HG02938 (cell line): ENCODE results near the gene MCCC1.

ENCODE experiments used
- ATAC-seq: cut with Tn5 transposase; IDR thresholded peaks from one replicate; pipeline ENCODE4 v1.9.1; 2021; ENCODE audit warnings: mild to moderate bottlenecking, moderate library complexity; ENCODE audit not compliant: unreplicated experiment

Gene MCCC1

GRCh38 chr3:182989566-182989965, 109.7 kb downstream of the MCCC1 start:
- ATAC-seq: no peak

- no peak for ATAC-seq
Observed at GRCh38 chr3:182986021-182986420, 113.3 kb downstream of the MCCC1 start.

- no peak for ATAC-seq
Observed at GRCh38 chr3:182983876-182984275, 115.4 kb downstream of the MCCC1 start.

GRCh38 chr3:182981038-182981380, 118.3 kb downstream of the MCCC1 start:
- ATAC-seq: no peak

- ATAC-seq: peak; percentile 79
Observed at GRCh38 chr3:182980204-182981037, 118.9 kb downstream of the MCCC1 start, which contains the start of gene DCUN1D1. Gene DCUN1D1, minus strand, starts transcription at chr3:182980538. Its CDS starts 49 bp downstream, at chr3:182980489.

- peak; percentile 21 for ATAC-seq
Observed at GRCh38 chr3:182979674-182980191, 119.6 kb downstream of the MCCC1 start.

GRCh38 chr3:182979103-182979673, 120.1 kb downstream of the MCCC1 start:
- ATAC-seq: no peak

- ATAC-seq: no peak
Observed at GRCh38 chr3:182978387-182978786, 120.9 kb downstream of the MCCC1 start.

GRCh38 chr3:182973047-182973446, 126.2 kb downstream of the MCCC1 start:
- no peak for ATAC-seq

- ATAC-seq: no peak
Observed at GRCh38 chr3:182972387-182972786, 126.9 kb downstream of the MCCC1 start.

GRCh38 chr3:182971637-182972036, 127.7 kb downstream of the MCCC1 start:
- ATAC-seq: no peak

- no peak for ATAC-seq
Observed at GRCh38 chr3:182970811-182971418, 128.4 kb downstream of the MCCC1 start.

GRCh38 chr3:182969853-182970252, 129.4 kb downstream of the MCCC1 start:
- no peak for ATAC-seq

- ATAC-seq: no peak
Observed at GRCh38 chr3:182969277-182969676, 130.0 kb downstream of the MCCC1 start.

- peak; percentile 59 for ATAC-seq
Observed at GRCh38 chr3:182967218-182968204, 131.8 kb downstream of the MCCC1 start.

GRCh38 chr3:182965861-182966366, 133.4 kb downstream of the MCCC1 start:
- no peak for ATAC-seq
